Naive thymus-derived CD4-positive, alpha-beta T cell (primary cell): ENCODE measurements around the gene CFAP74. TPM values are rescaled to one million over a fixed set of nuclear protein-coding genes. Genes with fewer than 3 reads are reported as not detected.

Source experiments
- ATAC-seq: fragments of 150-1000 bp; cut with Tn5 transposase; 2 replicates; pipeline ENCODE4 v1.10.0; 2021; ENCODE audit warnings: mild to moderate bottlenecking, moderate library complexity
- CTCF ChIA-PET: fragments of 350-600 bp; sonication (Branson Sonifier 250); formaldehyde crosslinking; loops from one replicate; lab custom pipeline; 2021; ENCODE audit warnings: antibody characterized with exemption; lab: Charles Lee
- POLR2A ChIA-PET: fragments of 350-600 bp; sonication (Branson Sonifier 250); formaldehyde crosslinking; loops from one replicate; lab custom pipeline; 2021; ENCODE audit warnings: antibody characterized with exemption, inconsistent platforms; lab: Charles Lee
- DNase-seq, 9 donors: peaks; one replicate each; pipeline versions ENCODE4 v3.0.0 to v3.0.0-alpha.2; 2020 to 2022; ENCODE audit warnings: mixed read lengths in 1 of 9
- H3K27ac ChIP-seq: one replicate; pipeline ENCODE4 v1.7.0; 2013; ENCODE audit warnings: mild to moderate bottlenecking, low read depth, low read length, moderate library complexity
- H3K27me3 ChIP-seq, 2 donors: one replicate each; pipeline ENCODE4 v1.7.0; 2013; ENCODE audit warnings: low read length in 2 of 2, mild to moderate bottlenecking in 2 of 2, moderate library complexity in 2 of 2; ENCODE audit not compliant: control insufficient read depth in 2 of 2, insufficient read depth in 2 of 2
- H3K36me3 ChIP-seq, 3 experiments: 1 replicate in 2 of 3; 2 replicates in 1 of 3; pipeline ENCODE4 v1.7.0; 2013; ENCODE audit warnings: low read length in 3 of 3, mild to moderate bottlenecking in 3 of 3, moderate library complexity in 1 of 3; ENCODE audit not compliant: insufficient read depth in 3 of 3, control insufficient read depth in 2 of 3
- H3K4me1 ChIP-seq, 2 donors: one replicate each; pipeline ENCODE4 v1.7.0; 2013; ENCODE audit warnings: low read length in 2 of 2, mild to moderate bottlenecking in 2 of 2, moderate library complexity in 1 of 2; ENCODE audit not compliant: control insufficient read depth in 2 of 2, insufficient read depth in 2 of 2
- H3K4me3 ChIP-seq: 2 replicates; pipeline ENCODE4 v1.7.0; 2013; ENCODE audit warnings: mild to moderate bottlenecking, low read length
- H3K9me3 ChIP-seq, 3 experiments: 1 replicate in 2 of 3; 2 replicates in 1 of 3; pipeline ENCODE4 v1.7.0; 2013; ENCODE audit warnings: low read length in 3 of 3; ENCODE audit not compliant: control insufficient read depth in 2 of 3
- H3K27ac Mint-ChIP-seq, 9 donors: one replicate each; pipeline ENCODE4 v1.8.0; 2020 to 2022; ENCODE audit warnings: mixed read lengths in 9 of 9, mild to moderate bottlenecking in 8 of 9, moderate library complexity in 5 of 9, inconsistent platforms in 2 of 9
- H3K27me3 Mint-ChIP-seq, 5 donors: one replicate each; pipeline ENCODE4 v1.8.0; 2021 to 2022; ENCODE audit warnings: mixed read lengths in 5 of 5, mild to moderate bottlenecking in 1 of 5
- H3K36me3 Mint-ChIP-seq, 5 donors: one replicate each; pipeline ENCODE4 v1.8.0; 2020 to 2022; ENCODE audit warnings: mixed read lengths in 5 of 5, mild to moderate bottlenecking in 3 of 5, inconsistent platforms in 1 of 5
- H3K4me1 Mint-ChIP-seq, 7 donors: one replicate each; pipeline ENCODE4 v1.8.0; 2020 to 2022; ENCODE audit warnings: mixed read lengths in 7 of 7, mild to moderate bottlenecking in 3 of 7, inconsistent platforms in 1 of 7
- H3K4me3 Mint-ChIP-seq, 10 donors: one replicate each; pipeline ENCODE4 v1.8.0; 2020 to 2022; ENCODE audit warnings: mild to moderate bottlenecking in 10 of 10, mixed read lengths in 10 of 10, moderate library complexity in 6 of 10, inconsistent platforms in 2 of 10
- H3K9me3 Mint-ChIP-seq, 11 donors: one replicate each; pipeline ENCODE4 v1.8.0; 2020 to 2022; ENCODE audit warnings: mixed read lengths in 11 of 11, mild to moderate bottlenecking in 4 of 11, inconsistent platforms in 1 of 11, moderate library complexity in 1 of 11
- intact Hi-C, 2 donors: fragments of 100-400 bp; cut with micrococcal nuclease; formaldehyde crosslinking; loops; one replicate each; pipeline ENCODE4 v1.15.1; 2023
- polyA plus RNA-seq, 2 donors: library from polyadenylated mRNA; unstranded; fragments of 300-500 nt; fragmentation: Illumina TruSeq; gene quantifications; one replicate each; pipeline ENCODE4 v1.2.3, GENCODE V29; 2021
- total RNA-seq, 6 experiments: library from RNA in 5 of 6; stranded (reverse) in 5 of 6; gene quantifications; 1 replicate in 5 of 6; 2 replicates in 1 of 6; pipeline ENCODE4 v1.2.3 and lab custom pipeline; 2021 to 2026

Gene CFAP74
- total and polyA plus RNA-seq, 7 experiments from 2014 or later: not detected

- H3K4me3 Mint-ChIP-seq: peak overlapping the region in 5 of 10 donors; percentile 16 to 63 (median 19)
- peaks cover 49 to 74% (median 61%) of the 10 kb centered on the region in 5 donors for H3K27me3 Mint-ChIP-seq
- no peak overlapping the region for H3K4me3 ChIP-seq
- H3K4me1 Mint-ChIP-seq: peaks cover 0 to 19% (median 8%) of the 10 kb centered on the region in 7 donors
- H3K9me3 ChIP-seq: no peaks in the 10 kb centered on the region
- H3K27me3 ChIP-seq: peaks cover 4 to 19% of the 10 kb centered on the region in 2 donors
- intact Hi-C loops: no loop called here
- H3K9me3 Mint-ChIP-seq: peaks cover 0 to 2% (median 0%) of the 10 kb centered on the region in 11 donors
- no peaks in the 10 kb centered on the region for H3K36me3 ChIP-seq
- H3K27ac ChIP-seq: no peak overlapping the region
- peaks cover 0 to 3% (median 0%) of the 10 kb centered on the region in 5 donors for H3K36me3 Mint-ChIP-seq
- H3K4me1 ChIP-seq: no peaks in the 10 kb centered on the region
- ATAC-seq: no peak
- H3K27ac Mint-ChIP-seq: no peak overlapping the region
- ChIA-PET CTCF (interaction anchor here (0.6 kb wide), 1 partner anchor 32 kb away, joined by 3 read pairs; no protein-coding TSS in a partner anchor), POLR2A (no interaction called here)
- no peak for DNase-seq
These were observed 16.7 kb upstream of the CFAP74 start for GRCh38 chr1:2020310-2020655.

DNA sequence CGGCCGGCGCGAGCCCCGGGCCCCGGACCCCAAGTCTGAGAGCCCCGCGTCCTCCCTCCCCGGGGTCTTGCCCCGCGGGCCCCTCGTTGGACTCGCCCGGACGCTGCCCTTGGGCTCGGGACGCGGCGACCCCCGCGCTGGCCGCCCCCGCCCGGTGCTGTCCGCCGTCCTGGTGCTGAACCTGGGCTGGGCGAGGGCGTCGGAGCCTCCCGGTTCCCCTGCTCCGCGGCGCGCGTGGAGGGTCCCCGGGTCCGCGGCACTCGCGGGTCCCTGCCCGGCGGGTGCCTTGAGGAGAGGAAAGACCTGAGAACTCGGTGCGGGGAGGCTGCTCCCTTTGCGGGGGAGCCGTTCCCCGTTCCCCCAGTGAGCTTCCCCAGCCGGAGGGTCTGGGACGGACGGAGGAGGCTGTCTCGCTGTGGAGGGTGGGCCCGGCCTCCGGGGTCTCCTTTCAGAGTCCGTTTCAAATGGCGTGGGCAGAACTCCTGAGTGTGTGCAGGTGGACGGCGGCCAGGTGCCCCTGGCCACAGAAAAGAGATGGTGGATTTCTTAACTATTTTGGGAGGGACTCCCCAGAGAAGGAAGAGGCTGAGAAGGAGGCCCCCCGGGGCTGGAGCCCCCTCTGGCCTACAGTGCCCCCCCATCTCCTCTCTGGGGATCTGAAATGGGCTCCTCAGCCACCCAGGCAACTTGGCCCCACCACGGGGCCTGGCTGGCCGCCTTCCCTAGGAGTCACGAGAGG, 16.2 kb upstream of the CFAP74 start:
- no peak overlapping the region for H3K27ac ChIP-seq
- Mint-ChIP-seq H3K27ac (no peak overlapping the region), H3K9me3 (peaks cover 0 to 2% (median 0%) of the 10 kb centered on the region in 11 donors), H3K36me3 (peaks cover 0 to 3% (median 0%) of the 10 kb centered on the region in 5 donors), H3K4me1 (peaks cover 0 to 19% (median 8%) of the 10 kb centered on the region in 7 donors), H3K4me3 (peak overlapping the region in 4 of 10 donors; percentile 17 to 63 (median 23)), H3K27me3 (peaks cover 55 to 77% (median 61%) of the 10 kb centered on the region in 5 donors)
- ATAC-seq: no peak
- no peaks in the 10 kb centered on the region for H3K9me3 ChIP-seq
- no peaks in the 10 kb centered on the region for H3K36me3 ChIP-seq
- no peaks in the 10 kb centered on the region for H3K4me1 ChIP-seq
- intact Hi-C loops: no loop called here
- peaks cover 4 to 19% of the 10 kb centered on the region in 2 donors for H3K27me3 ChIP-seq
- POLR2A ChIA-PET: no interaction called here
- CTCF ChIA-PET: no interaction called here
- peak in 3 of 9 donors; percentile 21 to 25 (median 22) for DNase-seq
- H3K4me3 ChIP-seq: no peak overlapping the region

DNA sequence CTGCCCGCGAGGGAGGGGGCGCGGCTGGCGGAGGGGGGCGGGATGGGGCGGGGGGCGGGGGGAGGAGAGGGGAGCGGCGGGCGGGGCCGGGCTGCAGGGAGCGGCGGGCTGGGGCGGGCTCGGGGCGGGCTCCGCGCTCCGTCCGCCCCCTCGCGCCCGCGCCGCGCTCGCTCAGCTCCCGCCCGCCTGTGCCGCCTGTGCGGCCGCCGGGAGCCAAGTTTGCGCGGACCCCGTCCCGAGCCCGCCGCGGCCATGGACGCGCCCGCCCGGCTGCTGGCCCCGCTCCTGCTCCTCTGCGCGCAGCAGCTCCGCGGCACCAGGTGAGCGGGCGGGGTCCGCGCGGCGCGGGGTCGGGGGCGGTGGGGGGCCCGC, 15.6 kb upstream of the CFAP74 start, which contains the start of gene GABRD:
Gene GABRD (plus strand): TSS at position 174 of the 372 bp plus-strand sequence. CDS start 79 bp downstream, at position 253.
- peaks cover 4 to 19% of the 10 kb centered on the region in 2 donors for H3K27me3 ChIP-seq

DNA sequence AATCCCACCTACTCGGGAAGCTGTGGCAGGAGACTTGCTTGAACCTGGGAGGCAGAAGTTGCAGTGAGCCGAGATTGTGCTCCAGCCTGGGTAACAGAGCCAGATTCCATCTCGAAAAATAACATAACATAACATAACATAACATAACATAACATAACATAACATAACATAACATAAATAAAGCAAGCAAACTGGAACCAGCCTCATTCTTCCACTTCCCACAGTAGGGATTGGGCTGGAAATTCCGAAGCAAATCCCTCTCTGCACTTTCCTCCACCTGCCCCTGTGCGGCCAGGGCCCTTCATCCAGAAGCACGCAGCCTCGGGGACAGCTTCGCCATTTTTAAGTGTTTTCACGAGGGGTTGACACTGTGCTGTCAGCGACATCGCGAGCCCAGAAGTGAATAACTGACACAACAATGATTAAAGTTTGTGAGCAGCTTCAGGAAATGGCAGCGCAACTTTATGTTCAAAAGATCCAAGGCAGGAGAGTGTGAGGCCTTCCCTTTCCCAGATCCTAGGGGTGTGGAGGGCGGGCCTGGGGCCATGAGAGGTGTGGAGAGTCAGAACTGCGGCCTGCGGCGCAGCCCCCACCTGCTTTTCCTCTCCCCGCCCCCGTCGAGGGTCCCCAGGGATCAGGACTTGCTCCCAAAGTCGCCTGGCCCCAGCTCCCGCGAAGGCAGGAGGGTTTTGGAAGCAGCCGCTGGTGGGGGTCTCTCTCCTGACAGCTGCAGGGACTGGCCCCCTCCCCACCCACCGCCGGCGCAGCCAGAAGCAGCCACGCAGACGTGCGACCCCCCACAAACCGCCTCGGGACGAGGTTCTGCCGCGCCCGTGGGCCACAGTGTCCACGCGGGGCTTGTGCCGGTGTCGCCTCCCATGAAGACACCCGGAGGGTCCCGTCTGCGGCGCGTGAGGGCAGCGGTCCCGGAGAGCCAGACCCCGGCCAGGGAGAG, 14.9 kb upstream of the CFAP74 start:
- Mint-ChIP-seq H3K36me3 (peaks cover 0 to 3% (median 0%) of the 10 kb centered on the region in 5 donors), H3K27me3 (peaks cover 55 to 76% (median 61%) of the 10 kb centered on the region in 5 donors), H3K4me3 (peak overlapping the region; percentile 44 to 93 (median 86)), H3K27ac (peak overlapping the region in 7 of 9 donors; percentile 5 to 87 (median 32)), H3K9me3 (peaks cover 0 to 2% (median 0%) of the 10 kb centered on the region in 11 donors), H3K4me1 (peaks cover 0 to 19% (median 8%) of the 10 kb centered on the region in 7 donors)
- Histone ChIP-seq H3K4me1 (no peaks in the 10 kb centered on the region), H3K4me3 (no peak overlapping the region), H3K36me3 (no peaks in the 10 kb centered on the region), H3K27ac (no peak overlapping the region), H3K9me3 (no peaks in the 10 kb centered on the region), H3K27me3 (peaks cover 4 to 19% of the 10 kb centered on the region in 2 donors)
- CTCF ChIA-PET: no interaction called here
- intact Hi-C loops: no loop called here
- POLR2A ChIA-PET: no interaction called here
- DNase-seq: no peak
- ATAC-seq: no peak

More for the DNA sequence above, 15.6 kb upstream of the CFAP74 start, which contains the start of gene GABRD:
- no peak within 1 kb of the TSS for H3K4me3 ChIP-seq
- H3K9me3 ChIP-seq: no peaks in the 10 kb centered on the region
- Mint-ChIP-seq H3K27ac (peak within 1 kb of the TSS in 7 of 9 donors; percentile 5 to 87 (median 32)), H3K4me3 (peak within 1 kb of the TSS; percentile 44 to 93 (median 86)), H3K4me1 (peaks cover 0 to 19% (median 8%) of the 10 kb centered on the region in 7 donors), H3K27me3 (peaks cover 57 to 78% (median 65%) of the 10 kb centered on the region in 5 donors), H3K36me3 (peaks cover 0 to 3% (median 0%) of the 10 kb centered on the region in 5 donors), H3K9me3 (peaks cover 0 to 2% (median 0%) of the 10 kb centered on the region in 11 donors)
- CTCF ChIA-PET: no interaction called here
- intact Hi-C loops: no loop called here
- no peak within 1 kb of the TSS for H3K27ac ChIP-seq
- peak; percentile 60 for ATAC-seq
- no peaks in the 10 kb centered on the region for H3K36me3 ChIP-seq
- POLR2A ChIA-PET: no interaction called here
- DNase-seq: peak in 2 of 9 donors; percentile 15 to 22
- no peaks in the 10 kb centered on the region for H3K4me1 ChIP-seq

- POLR2A ChIA-PET: no interaction called here
- H3K4me1 Mint-ChIP-seq: peaks cover 0 to 19% (median 8%) of the 10 kb centered on the region in 7 donors
- H3K4me3 ChIP-seq: no peak overlapping the region
- H3K27ac ChIP-seq: no peak overlapping the region
- CTCF ChIA-PET: no interaction called here
- intact Hi-C loops: no loop called here
- H3K36me3 Mint-ChIP-seq: peaks cover 0 to 3% (median 0%) of the 10 kb centered on the region in 5 donors
- peaks cover 40 to 57% (median 55%) of the 10 kb centered on the region in 5 donors for H3K27me3 Mint-ChIP-seq
- peak overlapping the region in 1 of 10 donors; percentile 12 for H3K4me3 Mint-ChIP-seq
- no peak for ATAC-seq
- DNase-seq: no peak
- peaks cover 4 to 11% of the 10 kb centered on the region in 2 donors for H3K27me3 ChIP-seq
- H3K4me1 ChIP-seq: no peaks in the 10 kb centered on the region
- no peak overlapping the region for H3K27ac Mint-ChIP-seq
- no peaks in the 10 kb centered on the region for H3K9me3 ChIP-seq
- H3K9me3 Mint-ChIP-seq: peaks cover 0 to 2% (median 0%) of the 10 kb centered on the region in 11 donors
- H3K36me3 ChIP-seq: no peaks in the 10 kb centered on the region
These were observed 12.5 kb upstream of the CFAP74 start for GRCh38 chr1:2016123-2016522.
